Fibroblast of lung (primary cell): Measurements from ENCODE around the gene HOXB7. TPM values are rescaled to one million over a fixed set of nuclear protein-coding genes. Genes with fewer than 3 reads are reported as not detected.

Experiments used
- DNase-seq, 2 donors: peaks; one replicate each; pipeline versions ENCODE4 v3.0.0 to v3.0.0-alpha.2; 2010; ENCODE audit warnings: low read depth in 2 of 2
- H2AFZ ChIP-seq: 2 replicates; pipeline ENCODE4 v1.5.1; 2012; ENCODE audit warnings: low read length, control low read depth, inconsistent platforms
- H3K27ac ChIP-seq: 2 replicates; pipeline ENCODE4 v1.5.1; 2011; ENCODE audit warnings: low read length, control low read depth; ENCODE audit not compliant: insufficient read depth
- H3K27me3 ChIP-seq: 2 replicates; pipeline ENCODE4 v1.5.1; 2011; ENCODE audit warnings: mild to moderate bottlenecking, low read length; ENCODE audit not compliant: control insufficient read depth, insufficient read depth
- H3K36me3 ChIP-seq: 2 replicates; pipeline ENCODE4 v1.5.1; 2011; ENCODE audit warnings: low read length; ENCODE audit not compliant: control insufficient read depth, insufficient read depth
- H3K4me1 ChIP-seq: 2 replicates; pipeline ENCODE4 v1.5.1; 2011; ENCODE audit warnings: low read length; ENCODE audit not compliant: control insufficient read depth, insufficient read depth; ENCODE audit errors: extremely low read depth
- H3K4me2 ChIP-seq: 2 replicates; pipeline ENCODE4 v1.5.1; 2011; ENCODE audit warnings: low read length, control low read depth; ENCODE audit not compliant: insufficient read depth; ENCODE audit errors: extremely low read depth
- H3K4me3 ChIP-seq, 4 experiments: fragments of 200-600 bp in 1 of 4; sonication (generic) in 1 of 4; replicated peaks in 1 of 4; 2 replicates each; pipeline ENCODE4 v1.5.1; 2011 to 2016; ENCODE audit warnings: low read length in 4 of 4, low read depth in 3 of 4, mild to moderate bottlenecking in 3 of 4, control low read depth in 2 of 4, inconsistent platforms in 1 of 4, mixed read lengths in 1 of 4; ENCODE audit not compliant: insufficient read depth in 1 of 4; ENCODE audit errors: control extremely low read depth in 1 of 4
- H3K79me2 ChIP-seq: 2 replicates; pipeline ENCODE4 v1.5.1; 2012; ENCODE audit warnings: mild to moderate bottlenecking, low read length, inconsistent platforms; ENCODE audit not compliant: control insufficient read depth, insufficient read depth
- H3K9ac ChIP-seq: 2 replicates; pipeline ENCODE4 v1.5.1; 2011; ENCODE audit warnings: mild to moderate bottlenecking, low read length, control low read depth; ENCODE audit not compliant: insufficient read depth
- H3K9me3 ChIP-seq: 2 replicates; pipeline ENCODE4 v1.5.1; 2012; ENCODE audit warnings: low read depth, low read length; ENCODE audit not compliant: control insufficient read depth, insufficient read depth
- H4K20me1 ChIP-seq: 2 replicates; pipeline ENCODE4 v1.5.1; 2011; ENCODE audit warnings: low read length; ENCODE audit not compliant: control insufficient read depth, insufficient read depth; ENCODE audit errors: extremely low read depth
- CTCF ChIP-seq, 2 donors: IDR thresholded peaks in 1 of 2; conservative IDR thresholded peaks in 1 of 2; 1 replicate in 1 of 2; 2 replicates in 1 of 2; pipeline ENCODE4 v1.5.1; 2011 to 2012; ENCODE audit warnings: low read length in 2 of 2, control low read depth in 1 of 2, inconsistent platforms in 1 of 2, low read depth in 1 of 2, mild to moderate bottlenecking in 1 of 2
- EZH2 ChIP-seq: IDR thresholded peaks from 2 replicates; pipeline ENCODE4 v1.5.1; 2012; ENCODE audit warnings: low read length, control low read depth, mild to moderate bottlenecking; ENCODE audit errors: missing control alignments
- polyA plus RNA-seq, 2 donors: library from polyadenylated mRNA; depleted of rRNA in 1 of 2; stranded (reverse) in 1 of 2; unstranded in 1 of 2; fragments of >200 nt; gene quantifications; 2 replicates each; pipeline ENCODE4 v1.2.1, GENCODE V29; 2011 to 2012; ENCODE audit warnings: missing spikeins in 1 of 2
- total RNA-seq: library from RNA; depleted of rRNA; stranded (reverse); fragments of >200 nt; gene quantifications from 2 replicates; pipeline ENCODE4 v1.2.1, GENCODE V29; 2014

Gene HOXB7
- total and polyA plus RNA-seq, 2 donors (not counting 1 experiment from before 2014, with no cell fraction given) = 7.4 to 12.7 TPM

- H3K9ac ChIP-seq = peak overlapping the region; percentile 16
- no peaks in the 10 kb centered on the region for H3K27me3 ChIP-seq
- peaks cover 100% of the 10 kb centered on the region for H3K79me2 ChIP-seq
- peaks cover 15% of the 10 kb centered on the region for H3K4me1 ChIP-seq
- peak in 1 of 2 donors; percentile 91 for DNase-seq
- no peak for TF ChIP-seq CTCF (conservative IDR thresholded peaks at IDR 0.05 in 1 of 2, IDR thresholded peaks at IDR 0.05 in 1 of 2; ENCODE audit: low read depth in 1 of 2, low read length in 2 of 2)
- no peak for TF ChIP-seq EZH2
- peak overlapping the region; percentile 30 for H3K4me2 ChIP-seq
- H2AFZ ChIP-seq = no peak overlapping the region
- H3K27ac ChIP-seq = peak overlapping the region; percentile 98
- H3K9me3 ChIP-seq = no peaks in the 10 kb centered on the region
- H4K20me1 ChIP-seq = no peaks in the 10 kb centered on the region
- H3K4me3 ChIP-seq = peak overlapping the region; percentile 4 to 98 (median 87)
- H3K36me3 ChIP-seq = peaks cover 6% of the 10 kb centered on the region
Measured at GRCh38 chr17:48584223-48584741, 26.5 kb downstream of the HOXB7 start.

- peak overlapping the region; percentile 16 for H3K9ac ChIP-seq
- TF ChIP-seq CTCF (conservative IDR thresholded peaks at IDR 0.05 in 1 of 2, IDR thresholded peaks at IDR 0.05 in 1 of 2; ENCODE audit: low read depth in 1 of 2, low read length in 2 of 2) (no peak), EZH2 (no peak)
- peak overlapping the region; percentile 99 for H3K4me2 ChIP-seq
- no peaks in the 10 kb centered on the region for H3K27me3 ChIP-seq
- DNase-seq = no peak
- peaks cover 100% of the 10 kb centered on the region for H3K79me2 ChIP-seq
- peaks cover 6% of the 10 kb centered on the region for H3K36me3 ChIP-seq
- H3K27ac ChIP-seq = peak overlapping the region; percentile 98
- H2AFZ ChIP-seq = no peak overlapping the region
- peaks cover 15% of the 10 kb centered on the region for H3K4me1 ChIP-seq
- no peaks in the 10 kb centered on the region for H4K20me1 ChIP-seq
- peak overlapping the region; percentile 22 to 98 (median 84) for H3K4me3 ChIP-seq
- H3K9me3 ChIP-seq = no peaks in the 10 kb centered on the region
Measured at GRCh38 chr17:48583708-48584222, 27.1 kb downstream of the HOXB7 start.

- peak overlapping the region; percentile 98 for H3K27ac ChIP-seq
- H3K4me3 ChIP-seq = peak overlapping the region; percentile 80 to 98 (median 84)
- H3K4me2 ChIP-seq = peak overlapping the region; percentile 99
- H3K36me3 ChIP-seq = peaks cover 8% of the 10 kb centered on the region
- no peak for DNase-seq
- no peak for TF ChIP-seq CTCF (conservative IDR thresholded peaks at IDR 0.05 in 1 of 2, IDR thresholded peaks at IDR 0.05 in 1 of 2; ENCODE audit: low read depth in 1 of 2, low read length in 2 of 2)
- TF ChIP-seq EZH2 = no peak
- H3K27me3 ChIP-seq = no peaks in the 10 kb centered on the region
- no peak overlapping the region for H2AFZ ChIP-seq
- H3K4me1 ChIP-seq = peaks cover 15% of the 10 kb centered on the region
- H3K9me3 ChIP-seq = no peaks in the 10 kb centered on the region
- peak overlapping the region; percentile 98 for H3K9ac ChIP-seq
- no peaks in the 10 kb centered on the region for H4K20me1 ChIP-seq
- H3K79me2 ChIP-seq = peaks cover 99% of the 10 kb centered on the region
Measured at GRCh38 chr17:48582750-48583069, 28.1 kb downstream of the HOXB7 start.
